PC-3 (cell line): ENCODE measurements around the gene NPEPPS.

Experiments
- EZH2 ChIP-seq: fragments of 300-600 bp; sonication (generic); IDR thresholded peaks from one replicate; pipeline ENCODE4 v1.6.1; 2017; ENCODE audit warnings: antibody characterized with exemption, mild to moderate bottlenecking, low read length; ENCODE audit not compliant: unreplicated experiment
- TF ChIP-seq, protein P1 (sequence below): fragments of 300-600 bp; sonication (generic); conservative IDR thresholded peaks from 2 replicates; pipeline ENCODE4 v1.5.1; 2017; ENCODE audit warnings: antibody characterized with exemption, low read depth, mild to moderate bottlenecking, low read length

GRCh38 chr17:47649972-47650524, 119.1 kb downstream of the NPEPPS start:
- TF ChIP-seq, protein P1, sequence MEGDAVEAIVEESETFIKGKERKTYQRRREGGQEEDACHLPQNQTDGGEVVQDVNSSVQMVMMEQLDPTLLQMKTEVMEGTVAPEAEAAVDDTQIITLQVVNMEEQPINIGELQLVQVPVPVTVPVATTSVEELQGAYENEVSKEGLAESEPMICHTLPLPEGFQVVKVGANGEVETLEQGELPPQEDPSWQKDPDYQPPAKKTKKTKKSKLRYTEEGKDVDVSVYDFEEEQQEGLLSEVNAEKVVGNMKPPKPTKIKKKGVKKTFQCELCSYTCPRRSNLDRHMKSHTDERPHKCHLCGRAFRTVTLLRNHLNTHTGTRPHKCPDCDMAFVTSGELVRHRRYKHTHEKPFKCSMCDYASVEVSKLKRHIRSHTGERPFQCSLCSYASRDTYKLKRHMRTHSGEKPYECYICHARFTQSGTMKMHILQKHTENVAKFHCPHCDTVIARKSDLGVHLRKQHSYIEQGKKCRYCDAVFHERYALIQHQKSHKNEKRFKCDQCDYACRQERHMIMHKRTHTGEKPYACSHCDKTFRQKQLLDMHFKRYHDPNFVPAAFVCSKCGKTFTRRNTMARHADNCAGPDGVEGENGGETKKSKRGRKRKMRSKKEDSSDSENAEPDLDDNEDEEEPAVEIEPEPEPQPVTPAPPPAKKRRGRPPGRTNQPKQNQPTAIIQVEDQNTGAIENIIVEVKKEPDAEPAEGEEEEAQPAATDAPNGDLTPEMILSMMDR: no peak
- no peak for TF ChIP-seq EZH2
